Measurements from ENCODE around the gene CAPS.

GRCh38 chr19:5951338-5951861 is 37.3 kb downstream of the CAPS start:
- TF ChIP-seq CTCF (IDR thresholded peaks at IDR 0.05 in 4 of 5, conservative IDR thresholded peaks at IDR 0.05 in 1 of 5) (no peak), POLR2A (IDR thresholded peaks at IDR 0.05) (no peak)
